SU-DHL-6 (cell line): ENCODE data around the gene GHR.

Experiments used
- CTCF ChIP-seq: fragments of 200-600 bp; sonication (generic); IDR thresholded peaks from one replicate; pipeline ENCODE4 v1.5.1; 2017; ENCODE audit warnings: antibody characterized with exemption, mild to moderate bottlenecking, low read length, moderate library complexity; ENCODE audit not compliant: insufficient read depth, poor library complexity, severe bottlenecking
- EZH2phosphoT487 ChIP-seq: fragments of 200-600 bp; sonication (generic), shearing (Covaris generic); conservative IDR thresholded peaks from 2 replicates; pipeline ENCODE4 v1.6.1; 2018; ENCODE audit warnings: mild to moderate bottlenecking, antibody characterized with exemption, low read length, moderate library complexity, mixed read lengths

- TF ChIP-seq CTCF (no peak), EZH2phosphoT487 (no peak)
These were observed 72.7 kb downstream of the GHR start for GRCh38 chr5:42495914-42496313.
